H1 (cell line): ENCODE measurements around the gene LIN37. TPM values are rescaled to one million over a fixed set of nuclear protein-coding genes. Genes with fewer than 3 reads are reported as not detected.

Source experiments
- CTCF ChIA-PET: fragments of 300-600 bp; sonication (Branson Sonifier 250); formaldehyde crosslinking; loops from one replicate; lab custom pipeline; 2021; ENCODE audit not compliant: partially characterized antibody; lab: Charles Lee
- POLR2A ChIA-PET: fragments of 300-600 bp; sonication (Branson Sonifier 250); formaldehyde crosslinking; loops from one replicate; lab custom pipeline; 2021; ENCODE audit warnings: inconsistent platforms; ENCODE audit not compliant: partially characterized antibody; lab: Charles Lee
- DNase-seq, 2 experiments: peaks; one replicate each; pipeline versions ENCODE4 v3.0.0 to v3.0.0-alpha.2; 2010 to 2022; ENCODE audit warnings: low spot score in 2 of 2, low read depth in 1 of 2, mixed read lengths in 1 of 2
- FAIRE-seq: peaks from 2 replicates; lab custom pipeline; 2011; peaks lifted over from hg19 to GRCh38; lab: Jason Lieb, UNC
- H2AFZ ChIP-seq: 2 replicates; pipeline ENCODE4 v1.8.1; 2012; ENCODE audit warnings: low read length, inconsistent platforms
- H2AK5ac ChIP-seq: 2 replicates; pipeline ENCODE4 v1.6.1; 2013; ENCODE audit warnings: low read depth, low read length
- H2BK120ac ChIP-seq: replicated peaks from 2 replicates; pipeline ENCODE3; 2013; ENCODE audit warnings: low read depth, low read length, inconsistent platforms
- H2BK12ac ChIP-seq: 2 replicates; pipeline ENCODE4 v1.6.1; 2013; ENCODE audit warnings: low read depth, low read length
- H2BK15ac ChIP-seq: 2 replicates; pipeline ENCODE4 v1.6.1; 2013; ENCODE audit warnings: low read length
- H2BK20ac ChIP-seq: 2 replicates; pipeline ENCODE4 v1.6.1; 2013; ENCODE audit warnings: low read length
- H2BK5ac ChIP-seq: 2 replicates; pipeline ENCODE4 v1.6.1; 2013; ENCODE audit warnings: low read depth, low read length
- H3K14ac ChIP-seq: 2 replicates; pipeline ENCODE4 v1.6.1; 2013; ENCODE audit warnings: inconsistent platforms; ENCODE audit not compliant: insufficient read length
- H3K18ac ChIP-seq: 2 replicates; pipeline ENCODE4 v1.6.1; 2013; ENCODE audit warnings: low read length; ENCODE audit errors: extremely low read depth
- H3K23ac ChIP-seq: 2 replicates; pipeline ENCODE4 v1.6.1; 2013; ENCODE audit warnings: inconsistent platforms; ENCODE audit not compliant: insufficient read length
- H3K23me2 ChIP-seq: 2 replicates; pipeline ENCODE4 v1.6.1; 2013; ENCODE audit warnings: low read depth, low read length
- H3K27ac ChIP-seq: 2 replicates; pipeline ENCODE4 v1.6.1; 2011; ENCODE audit warnings: low read depth, low read length, inconsistent platforms
- H3K27me3 ChIP-seq, 4 experiments: replicated peaks in 1 of 4; 1 replicate in 1 of 4; 2 replicates in 3 of 4; pipeline versions ENCODE4 v1.6.1 to v1.8.1; 2011 to 2013; ENCODE audit warnings: low read length in 3 of 4, mild to moderate bottlenecking in 3 of 4, inconsistent platforms in 2 of 4, mixed read lengths in 2 of 4, moderate library complexity in 1 of 4; ENCODE audit not compliant: control insufficient read depth in 3 of 4, insufficient read depth in 3 of 4; ENCODE audit errors: extremely low read depth in 1 of 4
- H3K36me3 ChIP-seq, 4 experiments: 2 replicates each; pipeline versions ENCODE4 v1.6.1 to v1.8.1; 2011 to 2013; ENCODE audit warnings: mild to moderate bottlenecking in 4 of 4, low read length in 3 of 4, moderate library complexity in 2 of 4, control low read depth in 1 of 4, inconsistent platforms in 1 of 4; ENCODE audit not compliant: insufficient read depth in 4 of 4, control insufficient read depth in 2 of 4
- H3K4ac ChIP-seq: replicated peaks from 2 replicates; pipeline ENCODE3; 2013; ENCODE audit warnings: low read length, low read depth, mixed read lengths, inconsistent platforms; ENCODE audit not compliant: insufficient read length
- H3K4me1 ChIP-seq, 4 experiments: replicated peaks in 1 of 4; 1 replicate in 1 of 4; 2 replicates in 3 of 4; pipeline versions ENCODE4 v1.6.1 to v1.8.1; 2011 to 2013; ENCODE audit warnings: low read length in 3 of 4, inconsistent platforms in 2 of 4, mixed read lengths in 1 of 4; ENCODE audit not compliant: insufficient read depth in 4 of 4, control insufficient read depth in 3 of 4
- H3K4me2 ChIP-seq, 2 experiments: 2 replicates each; pipeline versions ENCODE4 v1.6.1 to v1.8.1; 2011 to 2013; ENCODE audit warnings: low read depth in 2 of 2, low read length in 2 of 2, control low read depth in 1 of 2, inconsistent platforms in 1 of 2, mild to moderate bottlenecking in 1 of 2; ENCODE audit not compliant: insufficient read depth in 1 of 2
- H3K4me3 ChIP-seq, 4 experiments: fragments of 200-600, 300-600 bp in 1 of 4; sonication (generic), shearing (Covaris generic), sonication (Bioruptor Twin) in 1 of 4; 2 replicates each; pipeline versions ENCODE4 v1.5.1 to v1.8.1; 2011 to 2016; ENCODE audit warnings: low read length in 4 of 4, low read depth in 3 of 4, control low read depth in 2 of 4, inconsistent platforms in 2 of 4, mild to moderate bottlenecking in 2 of 4, mixed read lengths in 1 of 4, moderate library complexity in 1 of 4; ENCODE audit not compliant: insufficient read depth in 2 of 4; ENCODE audit errors: extremely low read depth in 1 of 4
- H3K56ac ChIP-seq: replicated peaks from 2 replicates; pipeline ENCODE3; 2013; ENCODE audit warnings: low read depth, mild to moderate bottlenecking, mixed read lengths, low read length, inconsistent platforms; ENCODE audit not compliant: insufficient read length
- H3K79me1 ChIP-seq: 2 replicates; pipeline ENCODE4 v1.6.1; 2013; ENCODE audit warnings: low read depth, low read length, control low read depth
- H3K79me2 ChIP-seq, 2 experiments: 2 replicates each; pipeline versions ENCODE4 v1.6.1 to v1.8.1; 2012 to 2013; ENCODE audit warnings: low read length in 2 of 2, mild to moderate bottlenecking in 2 of 2, inconsistent platforms in 1 of 2; ENCODE audit not compliant: insufficient read depth in 2 of 2, control insufficient read depth in 1 of 2
- H3K9ac ChIP-seq, 4 experiments: replicated peaks in 1 of 4; 1 replicate in 1 of 4; 2 replicates in 3 of 4; pipeline versions ENCODE4 v1.6.1 to v1.8.1; 2011 to 2013; ENCODE audit warnings: low read depth in 3 of 4, low read length in 3 of 4, control low read depth in 2 of 4, mild to moderate bottlenecking in 2 of 4, moderate library complexity in 2 of 4, inconsistent platforms in 1 of 4; ENCODE audit errors: extremely low read depth in 1 of 4
- H3K9me3 ChIP-seq, 2 experiments: 2 replicates each; pipeline versions ENCODE4 v1.6.1 to v1.8.1; 2012 to 2013; ENCODE audit warnings: mild to moderate bottlenecking in 2 of 2, moderate library complexity in 2 of 2, control low read depth in 1 of 2, inconsistent platforms in 1 of 2, low read depth in 1 of 2, low read length in 1 of 2, mixed read lengths in 1 of 2; ENCODE audit not compliant: insufficient read depth in 2 of 2
- H4K20me1 ChIP-seq, 2 experiments: replicated peaks in 1 of 2; 2 replicates each; pipeline versions ENCODE3 to v1.8.1; 2011 to 2013; ENCODE audit warnings: inconsistent platforms in 2 of 2, low read length in 2 of 2, mild to moderate bottlenecking in 1 of 2; ENCODE audit not compliant: insufficient read depth in 2 of 2, control insufficient read depth in 1 of 2
- H4K5ac ChIP-seq: 2 replicates; pipeline ENCODE4 v1.6.1; 2013; ENCODE audit warnings: low read length, low read depth, mixed read lengths, inconsistent platforms; ENCODE audit not compliant: insufficient read length
- H4K8ac ChIP-seq: 2 replicates; pipeline ENCODE4 v1.8.0; 2013; ENCODE audit warnings: mild to moderate bottlenecking, moderate library complexity, low read length, inconsistent platforms; ENCODE audit not compliant: insufficient read depth; ENCODE audit errors: extremely low read depth
- H4K91ac ChIP-seq: replicated peaks from 2 replicates; pipeline ENCODE3; 2013; ENCODE audit warnings: low read length, mixed read lengths, inconsistent platforms; ENCODE audit not compliant: insufficient read length
- BCL11A ChIP-seq, 2 experiments: IDR thresholded peaks; one replicate each; pipeline ENCODE4 v1.6.1; 2011; ENCODE audit warnings: low read depth in 2 of 2, low read length in 2 of 2, mild to moderate bottlenecking in 2 of 2
- CBX5 ChIP-seq: fragments of 300-800, 300-1000 bp; sonication (generic); IDR thresholded peaks from 2 replicates; pipeline ENCODE4 v1.7.1; 2016; ENCODE audit warnings: antibody characterized with exemption, low read length, low read depth
- CREB1 ChIP-seq: IDR thresholded peaks from 2 replicates; pipeline ENCODE4 v1.6.1; 2012; ENCODE audit warnings: inconsistent platforms
- GTF2F1 ChIP-seq: IDR thresholded peaks from 2 replicates; pipeline ENCODE4 v1.6.1; 2012; ENCODE audit warnings: low read depth, low read length, improper control_type of control experiment, borderline replicate concordance
- HDAC2 ChIP-seq, 2 experiments: fragments of 300-600 bp in 1 of 2; sonication (generic) in 1 of 2; IDR thresholded peaks; 2 replicates each; pipeline ENCODE4 v1.6.1; 2011 to 2012; ENCODE audit warnings: low read depth in 2 of 2, low read length in 2 of 2, mild to moderate bottlenecking in 2 of 2, moderate library complexity in 2 of 2, borderline replicate concordance in 1 of 2, inconsistent platforms in 1 of 2
- MAX ChIP-seq: IDR thresholded peaks from 2 replicates; pipeline ENCODE4 v1.6.1; 2012; ENCODE audit warnings: inconsistent platforms
- POLR2A ChIP-seq, 2 experiments: IDR thresholded peaks; 1 replicate in 1 of 2; 2 replicates in 1 of 2; pipeline ENCODE4 v1.6.1; 2011; ENCODE audit warnings: low read depth in 2 of 2, low read length in 2 of 2, mild to moderate bottlenecking in 2 of 2; ENCODE audit errors: control extremely low read depth in 1 of 2
- RFX5 ChIP-seq: IDR thresholded peaks from 2 replicates; pipeline ENCODE4 v1.6.1; 2011; ENCODE audit warnings: low read depth, low read length, improper control_type of control experiment, borderline replicate concordance
- SIX5 ChIP-seq: IDR thresholded peaks from 2 replicates; pipeline ENCODE4 v1.6.1; 2011; ENCODE audit warnings: mild to moderate bottlenecking, low read depth, low read length
- SP2 ChIP-seq: IDR thresholded peaks from 2 replicates; pipeline ENCODE4 v1.6.1; 2012; ENCODE audit warnings: mild to moderate bottlenecking, low read length, inconsistent platforms
- SP4 ChIP-seq: IDR thresholded peaks from 2 replicates; pipeline ENCODE4 v1.6.1; 2012; ENCODE audit warnings: low read length, inconsistent platforms
- ZNF274 ChIP-seq: IDR thresholded peaks from 2 replicates; pipeline ENCODE4 v1.7.0; 2012; ENCODE audit warnings: low read length, borderline replicate concordance; ENCODE audit errors: extremely low read depth
- WGBS, 2 experiments: shearing (Covaris generic) in 1 of 2; methylation state at CpG; one replicate each; pipeline versions ENCODE4 v1.1.6 to v1.1.7; 2013 to 2015; ENCODE audit warnings: low lambda C conversion rate in 2 of 2, mixed read lengths in 2 of 2, inconsistent platforms in 1 of 2, low coverage in 1 of 2, missing lambda C conversion rate in 1 of 2; ENCODE audit not compliant: insufficient replicate concordance in 2 of 2, insufficient coverage in 1 of 2, insufficient read length in 1 of 2; ENCODE audit errors: extremely low coverage in 1 of 2, missing lambda C conversion rate in 1 of 2; 5-methylcytosine and 5-hydroxymethylcytosine counted together
- polyA plus RNA-seq, 7 experiments: library from polyadenylated mRNA; depleted of rRNA in 3 of 7; stranded (reverse) in 5 of 7; unstranded in 2 of 7; fragments of >200 nt in 5 of 7; fragments of 200-250 nt in 2 of 7; gene quantifications; 1 replicate in 5 of 7; 2 replicates in 1 of 7; 4 replicates in 1 of 7; pipeline versions ENCODE4 v1.2.1 to v1.2.3, GENCODE V29; 2011 to 2013; ENCODE audit warnings: missing spikeins in 2 of 7, mixed read lengths in 2 of 7
- total RNA-seq: library from RNA; stranded (reverse); fragmentation: NEBNext Ultra II Directional; extraction: Animal tissue kit (Norgen Biotek cat#: 25700); gene quantifications from 2 replicates; pipeline ENCODE4 v1.2.1, GENCODE V29; 2021

LIN37 gene
- total and polyA plus RNA-seq, 2 of the 8 experiments (the other 6 are each of a cell fraction or from before 2014, with no cell fraction given) = 3.8 to 9.8 TPM

- H2BK15ac ChIP-seq = peak overlapping the region; percentile 95; the same call in 1 of the 2 replicates
- no peak overlapping the region for H4K91ac ChIP-seq
- no peak overlapping the region for H2BK12ac ChIP-seq
- H3K27ac ChIP-seq = no peak overlapping the region
- no peak overlapping the region for H4K5ac ChIP-seq
- H3K79me1 ChIP-seq = no peaks in the 10 kb centered on the region; the same call in 1 of the 2 replicates
- H3K23ac ChIP-seq = no peak overlapping the region
- H3K23me2 ChIP-seq = peaks cover 11% of the 10 kb centered on the region
- no peak overlapping the region; a peak in 1 of 8 replicates for H3K4me3 ChIP-seq
- no peak overlapping the region for H3K18ac ChIP-seq
- peak overlapping the region in 1 of 2 experiments; percentile 45; a peak in 3 of 4 replicates for H3K4me2 ChIP-seq
- no peak overlapping the region for H2BK20ac ChIP-seq
- CTCF ChIA-PET = interaction anchor here (0.8 to 1.1 kb wide), 3 partner anchors 34 to 38 kb away, joined by 3 to 5 read pairs (median 4); no protein-coding TSS in a partner anchor
- no peak overlapping the region for H2BK5ac ChIP-seq
- peaks cover 0 to 5% (median 2%) of the 10 kb centered on the region in 4 experiments; a peak in 3 of 7 replicates for H3K27me3 ChIP-seq
- H4K8ac ChIP-seq = no peak overlapping the region
- FAIRE-seq = no peak
- no peaks in the 10 kb centered on the region for H3K36me3 ChIP-seq
- H3K4me1 ChIP-seq = peaks cover 0 to 26% (median 14%) of the 10 kb centered on the region in 4 experiments; a peak in 6 of 7 replicates
- POLR2A ChIA-PET = interaction anchor here (1.0 to 1.8 kb wide), 3 partner anchors 17 to 41 kb away, joined by 3 to 4 read pairs (median 4); no protein-coding TSS in a partner anchor
- no peaks in the 10 kb centered on the region for H3K9me3 ChIP-seq
- no peak overlapping the region for H3K9ac ChIP-seq
- H2AFZ ChIP-seq = no peak overlapping the region
- WGBS, 2 experiments = 38% methylated on average over 9 of the region's 9 CpGs; no CpG with 5 or more reads in 1 of the 2 experiments
- peak in 1 of 2 experiments; percentile 75 for DNase-seq
- H2BK120ac ChIP-seq = no peak overlapping the region
- H3K14ac ChIP-seq = no peak overlapping the region
- H3K4ac ChIP-seq = no peak overlapping the region
- peaks cover 0 to 12% of the 10 kb centered on the region in 2 experiments for H4K20me1 ChIP-seq
- no peaks in the 10 kb centered on the region for H3K79me2 ChIP-seq
- H3K56ac ChIP-seq = no peak overlapping the region
- 0 out of 2 replicates have a peak overlapping the region, but pooled peaks have one; percentile 45 for H2AK5ac ChIP-seq
- TF ChIP-seq SIX5 (no peak), GTF2F1 (no peak), SP4 (no peak), CREB1 (no peak), CBX5 (no peak), RFX5 (no peak), ZNF274 (no peak), BCL11A (IDR thresholded peaks at IDR 0.05; ENCODE audit: low read depth in 2 of 2, low read length in 2 of 2) (no peak), POLR2A (IDR thresholded peaks at IDR 0.05; ENCODE audit: control extremely low read depth in 1 of 2, low read depth in 2 of 2, low read length in 2 of 2) (no peak), MAX (no peak), HDAC2 (IDR thresholded peaks at IDR 0.05; ENCODE audit: borderline replicate concordance in 1 of 2, low read depth in 2 of 2, low read length in 2 of 2) (no peak), SP2 (no peak)
- TF ChIP-seq, all 59 proteins: peak for 0
Observed at GRCh38 chr19:35781650-35782049, 33.3 kb downstream of the LIN37 start.
